Vagina (tissue), 2 donors: Measurements from ENCODE around the gene LGALS12.

Experiments used
- CTCF ChIP-seq, 3 experiments: fragments of 450-650 bp in 2 of 3; fragments of 200-600 bp in 1 of 3; sonication (generic) in 1 of 3; IDR thresholded peaks; one replicate each; pipeline ENCODE4 v1.5.1; 2017 to 2019; ENCODE audit warnings: antibody characterized with exemption in 3 of 3, mild to moderate bottlenecking in 2 of 3, moderate library complexity in 2 of 3
- POLR2A ChIP-seq, 2 donors: fragments of 450-650 bp; IDR thresholded peaks; one replicate each; pipeline ENCODE4 v1.6.1; 2017; ENCODE audit warnings: antibody characterized with exemption in 2 of 2, mild to moderate bottlenecking in 2 of 2, moderate library complexity in 2 of 2

- TF ChIP-seq CTCF (IDR thresholded peaks at IDR 0.05) = no peak
- no peak for TF ChIP-seq POLR2A (IDR thresholded peaks at IDR 0.05)
Observed at GRCh38 chr11:63512816-63513215, 6.9 kb downstream of the LGALS12 start.
